ENCODE results near the gene CASP4. TPM values are rescaled to one million over a fixed set of nuclear protein-coding genes. Genes with fewer than 3 reads are reported as not detected.

The CASP4 gene
- polyA plus RNA-seq, 1 donor from 2014 or later = not detected

DNA sequence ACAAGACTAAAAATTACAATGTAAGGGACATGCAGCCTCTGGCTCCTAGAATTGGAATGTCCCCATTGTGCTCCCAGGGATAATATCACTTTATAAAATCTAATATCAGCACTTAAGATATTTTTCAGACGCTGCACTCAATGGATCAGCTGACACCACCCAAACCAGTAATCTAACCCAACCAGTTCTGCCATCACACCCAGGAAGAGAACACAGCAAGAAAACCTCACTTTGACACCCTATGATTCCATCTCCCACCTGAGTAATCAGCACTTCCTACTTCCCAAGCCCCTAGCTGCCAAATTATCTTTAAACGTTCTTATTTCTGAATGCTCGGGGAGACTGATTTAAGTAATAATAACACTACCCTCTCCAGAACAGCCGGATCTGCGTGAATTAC lies 2.6 kb downstream of the CASP4 start:
- Histone ChIP-seq H2AFZ (ENCODE audit: low read depth, low read length) (no peak overlapping the region), H3K9me2 (ENCODE audit: insufficient read depth, low read length) (no peaks in the 10 kb centered on the region), H3F3A (ENCODE audit: insufficient read depth, low read length, poor library complexity, severe bottlenecking) (no peaks in the 10 kb centered on the region), H3K4me3 (ENCODE audit: low read length) (no peak overlapping the region), H3K27me3 (ENCODE audit: insufficient read depth, low read depth, low read length) (no peaks in the 10 kb centered on the region), H3K4me2 (ENCODE audit: low read length) (no peak overlapping the region), H3K36me3 (ENCODE audit: insufficient read depth, low read length) (no peaks in the 10 kb centered on the region), H3K9me3 (ENCODE audit: low read length) (no peaks in the 10 kb centered on the region), H3K79me2 (replicated peaks; ENCODE audit: insufficient read depth, low read length) (no peaks in the 10 kb centered on the region), H3K9ac (ENCODE audit: low read length) (no peak overlapping the region), H4K20me1 (ENCODE audit: insufficient read depth) (no peaks in the 10 kb centered on the region), H3K27ac (ENCODE audit: low read length) (no peak overlapping the region)
- TF ChIP-seq TAF1 (IDR thresholded peaks at IDR 0.05; ENCODE audit: low read depth) = no peak
- TF ChIP-seq, protein P1, sequence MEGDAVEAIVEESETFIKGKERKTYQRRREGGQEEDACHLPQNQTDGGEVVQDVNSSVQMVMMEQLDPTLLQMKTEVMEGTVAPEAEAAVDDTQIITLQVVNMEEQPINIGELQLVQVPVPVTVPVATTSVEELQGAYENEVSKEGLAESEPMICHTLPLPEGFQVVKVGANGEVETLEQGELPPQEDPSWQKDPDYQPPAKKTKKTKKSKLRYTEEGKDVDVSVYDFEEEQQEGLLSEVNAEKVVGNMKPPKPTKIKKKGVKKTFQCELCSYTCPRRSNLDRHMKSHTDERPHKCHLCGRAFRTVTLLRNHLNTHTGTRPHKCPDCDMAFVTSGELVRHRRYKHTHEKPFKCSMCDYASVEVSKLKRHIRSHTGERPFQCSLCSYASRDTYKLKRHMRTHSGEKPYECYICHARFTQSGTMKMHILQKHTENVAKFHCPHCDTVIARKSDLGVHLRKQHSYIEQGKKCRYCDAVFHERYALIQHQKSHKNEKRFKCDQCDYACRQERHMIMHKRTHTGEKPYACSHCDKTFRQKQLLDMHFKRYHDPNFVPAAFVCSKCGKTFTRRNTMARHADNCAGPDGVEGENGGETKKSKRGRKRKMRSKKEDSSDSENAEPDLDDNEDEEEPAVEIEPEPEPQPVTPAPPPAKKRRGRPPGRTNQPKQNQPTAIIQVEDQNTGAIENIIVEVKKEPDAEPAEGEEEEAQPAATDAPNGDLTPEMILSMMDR (IDR thresholded peaks at IDR 0.05; ENCODE audit: poor library complexity, severe bottlenecking) = no peak
- no peak for TF ChIP-seq RAD21 (conservative IDR thresholded peaks at IDR 0.05)
- no peak for TF ChIP-seq REST (IDR thresholded peaks at IDR 0.05; ENCODE audit: borderline replicate concordance)
- TF ChIP-seq SMC3 (conservative IDR thresholded peaks at IDR 0.05; ENCODE audit: poor library complexity) = no peak
- no peak for TF ChIP-seq EZH2 (IDR thresholded peaks at IDR 0.05; ENCODE audit: borderline replicate concordance, insufficient read depth, low read length, poor library complexity, severe bottlenecking)
- no peak for TF ChIP-seq POLR2AphosphoS5 (IDR thresholded peaks at IDR 0.05)
- TF ChIP-seq EP300 (conservative IDR thresholded peaks at IDR 0.05; ENCODE audit: poor library complexity, severe bottlenecking) = no peak
- no peak for TF ChIP-seq MXI1 (conservative IDR thresholded peaks at IDR 0.05; ENCODE audit: poor library complexity, severe bottlenecking)

DNA sequence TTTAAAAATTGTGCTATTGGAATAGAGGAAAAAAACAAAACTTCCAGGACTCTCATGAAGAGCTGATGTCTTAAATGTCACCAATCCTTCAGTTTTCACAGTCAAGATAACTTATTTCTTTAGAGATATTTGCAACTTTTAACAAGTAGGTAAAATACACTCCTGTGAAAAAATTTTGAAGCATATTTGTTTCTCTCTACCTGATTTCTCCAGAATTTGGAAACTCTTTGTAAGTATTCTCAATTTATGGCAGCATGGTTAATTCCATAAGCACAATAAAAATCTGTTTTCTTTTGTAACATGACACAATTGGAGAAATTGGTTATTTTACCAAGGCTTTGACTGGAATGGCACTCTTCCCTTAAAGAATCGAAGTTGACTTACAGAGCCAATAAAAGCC lies 4.1 kb downstream of the CASP4 start:
- Histone ChIP-seq H3F3A (ENCODE audit: insufficient read depth, low read length, poor library complexity, severe bottlenecking) (no peaks in the 10 kb centered on the region), H3K27ac (ENCODE audit: low read length) (no peak overlapping the region), H2AFZ (ENCODE audit: low read depth, low read length) (no peak overlapping the region), H3K79me2 (replicated peaks; ENCODE audit: insufficient read depth, low read length) (no peaks in the 10 kb centered on the region), H3K4me2 (ENCODE audit: low read length) (no peak overlapping the region), H3K9ac (ENCODE audit: low read length) (no peak overlapping the region), H3K9me2 (ENCODE audit: insufficient read depth, low read length) (no peaks in the 10 kb centered on the region), H3K9me3 (ENCODE audit: low read length) (no peaks in the 10 kb centered on the region), H3K27me3 (ENCODE audit: insufficient read depth, low read depth, low read length) (no peaks in the 10 kb centered on the region), H3K36me3 (ENCODE audit: insufficient read depth, low read length) (no peaks in the 10 kb centered on the region), H4K20me1 (ENCODE audit: insufficient read depth) (no peaks in the 10 kb centered on the region), H3K4me3 (ENCODE audit: low read length) (no peak overlapping the region)
- TF ChIP-seq, protein P1 (IDR thresholded peaks at IDR 0.05; ENCODE audit: poor library complexity, severe bottlenecking) = no peak
- no peak for TF ChIP-seq SMC3 (conservative IDR thresholded peaks at IDR 0.05; ENCODE audit: poor library complexity)

Measured in neural cell (in vitro differentiated cells).